Hepatocyte (in vitro differentiated cells): Measurements from ENCODE around the gene SPINT2.

Source experiments
- EZH2 ChIP-seq: fragments of 200-600 bp; sonication (generic); IDR thresholded peaks from 2 replicates; pipeline ENCODE4 v1.6.1; 2016; ENCODE audit warnings: antibody characterized with exemption, mild to moderate bottlenecking, borderline replicate concordance
- TF ChIP-seq, protein P1 (sequence below): fragments of 200-600 bp; sonication (generic); IDR thresholded peaks from 2 replicates; pipeline ENCODE4 v1.5.1; 2016; ENCODE audit warnings: antibody characterized with exemption, mild to moderate bottlenecking; ENCODE audit not compliant: poor library complexity

DNA sequence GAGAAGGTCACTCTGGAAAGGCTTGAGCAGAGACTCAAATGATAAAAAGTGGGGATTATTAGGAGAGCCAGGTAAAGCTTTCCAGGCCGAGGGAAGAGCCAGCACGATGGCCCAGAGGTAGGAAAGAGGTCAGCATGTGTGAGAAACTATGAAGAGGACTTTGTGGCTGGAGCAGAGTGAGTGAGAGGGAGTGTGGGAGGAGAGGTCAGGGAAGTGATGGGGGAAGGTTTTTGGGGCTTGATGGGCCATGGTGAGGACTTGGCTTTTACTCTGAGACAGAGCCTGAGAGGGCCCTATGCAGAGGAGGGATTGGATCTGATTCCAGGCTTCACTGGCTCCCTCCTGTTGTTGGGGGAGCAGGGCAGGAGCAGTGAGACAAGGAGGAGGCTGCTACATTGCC is 76.6 kb downstream of the SPINT2 start:
- TF ChIP-seq, protein P1, sequence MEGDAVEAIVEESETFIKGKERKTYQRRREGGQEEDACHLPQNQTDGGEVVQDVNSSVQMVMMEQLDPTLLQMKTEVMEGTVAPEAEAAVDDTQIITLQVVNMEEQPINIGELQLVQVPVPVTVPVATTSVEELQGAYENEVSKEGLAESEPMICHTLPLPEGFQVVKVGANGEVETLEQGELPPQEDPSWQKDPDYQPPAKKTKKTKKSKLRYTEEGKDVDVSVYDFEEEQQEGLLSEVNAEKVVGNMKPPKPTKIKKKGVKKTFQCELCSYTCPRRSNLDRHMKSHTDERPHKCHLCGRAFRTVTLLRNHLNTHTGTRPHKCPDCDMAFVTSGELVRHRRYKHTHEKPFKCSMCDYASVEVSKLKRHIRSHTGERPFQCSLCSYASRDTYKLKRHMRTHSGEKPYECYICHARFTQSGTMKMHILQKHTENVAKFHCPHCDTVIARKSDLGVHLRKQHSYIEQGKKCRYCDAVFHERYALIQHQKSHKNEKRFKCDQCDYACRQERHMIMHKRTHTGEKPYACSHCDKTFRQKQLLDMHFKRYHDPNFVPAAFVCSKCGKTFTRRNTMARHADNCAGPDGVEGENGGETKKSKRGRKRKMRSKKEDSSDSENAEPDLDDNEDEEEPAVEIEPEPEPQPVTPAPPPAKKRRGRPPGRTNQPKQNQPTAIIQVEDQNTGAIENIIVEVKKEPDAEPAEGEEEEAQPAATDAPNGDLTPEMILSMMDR = no peak
- no peak for TF ChIP-seq EZH2
